MM.1S (cell line): ENCODE results near the gene VTN.

Experiments used
- DNase-seq: peaks from one replicate; pipeline ENCODE4 v3.0.0-alpha.2; 2015
- H2AFZ ChIP-seq: fragments of 300-600 bp; sonication (generic); 2 replicates; pipeline ENCODE4 v1.6.0; 2016; ENCODE audit warnings: antibody characterized with exemption, low read length
- H3F3A ChIP-seq: fragments of 300-600 bp; sonication (generic); 2 replicates; pipeline ENCODE4 v1.6.1; 2016; ENCODE audit warnings: mild to moderate bottlenecking, antibody characterized with exemption, low read length, moderate library complexity, mixed read lengths; ENCODE audit not compliant: insufficient read depth
- H3K27ac ChIP-seq: fragments of 300-600 bp; sonication (generic); 2 replicates; pipeline ENCODE4 v1.5.1; 2016; ENCODE audit warnings: mild to moderate bottlenecking, low read length
- H3K27me3 ChIP-seq: fragments of 300-600 bp; sonication (generic); replicated peaks from 2 replicates; pipeline ENCODE4 v1.6.0; 2016; ENCODE audit warnings: low read length; ENCODE audit not compliant: insufficient read depth
- H3K36me3 ChIP-seq: fragments of 300-600 bp; sonication (generic); replicated peaks from 2 replicates; pipeline ENCODE4 v1.6.1; 2016; ENCODE audit warnings: mild to moderate bottlenecking, low read length, mixed read lengths; ENCODE audit not compliant: insufficient read depth
- H3K4me1 ChIP-seq: fragments of 300-600 bp; sonication (generic); 2 replicates; pipeline ENCODE4 v1.6.1; 2016; ENCODE audit warnings: low read length, mixed read lengths
- H3K4me2 ChIP-seq: fragments of 300-600 bp; sonication (generic); 2 replicates; pipeline ENCODE4 v1.6.0; 2016; ENCODE audit warnings: low read depth, low read length
- H3K4me3 ChIP-seq: fragments of 300-600 bp; sonication (generic); 2 replicates; pipeline ENCODE4 v1.5.1; 2016; ENCODE audit warnings: low read length, mixed read lengths
- H3K79me2 ChIP-seq: fragments of 300-600 bp; sonication (generic); 2 replicates; pipeline ENCODE4 v1.6.1; 2016; ENCODE audit warnings: mixed run types, low read length, mixed read lengths
- H3K9ac ChIP-seq: fragments of 300-600 bp; sonication (generic); 2 replicates; pipeline ENCODE4 v1.6.1; 2016; ENCODE audit warnings: low read length, mixed read lengths
- H3K9me2 ChIP-seq: fragments of 300-600 bp; sonication (generic); replicated peaks from 2 replicates; pipeline ENCODE4 v1.6.1; 2016; ENCODE audit warnings: mild to moderate bottlenecking, low read length, mixed read lengths; ENCODE audit not compliant: insufficient read depth
- H3K9me3 ChIP-seq: fragments of 300-600 bp; sonication (generic); replicated peaks from 2 replicates; pipeline ENCODE4 v1.6.1; 2016; ENCODE audit warnings: mild to moderate bottlenecking, low read length, mixed read lengths; ENCODE audit not compliant: insufficient read depth
- H4K20me1 ChIP-seq: fragments of 300-600 bp; sonication (generic); 2 replicates; pipeline ENCODE4 v1.6.1; 2016; ENCODE audit warnings: mild to moderate bottlenecking, low read length, moderate library complexity, mixed read lengths; ENCODE audit not compliant: insufficient read depth
- EZH2 ChIP-seq: fragments of 300-600 bp; sonication (generic); optimal IDR thresholded peaks from 2 replicates; pipeline ENCODE3; 2017; ENCODE audit warnings: low read depth, mild to moderate bottlenecking, antibody characterized with exemption, low read length, mixed read lengths
- EZH2phosphoT487 ChIP-seq: fragments of 300-600 bp; sonication (generic); IDR thresholded peaks from 2 replicates; pipeline ENCODE4 v1.6.1; 2018; ENCODE audit warnings: antibody characterized with exemption, low read length
- TF ChIP-seq, protein P1 (sequence below): fragments of 300-600 bp; sonication (generic); IDR thresholded peaks from 2 replicates; pipeline ENCODE4 v1.5.1; 2016; ENCODE audit warnings: antibody characterized with exemption, low read length, mixed read lengths

VTN gene

DNA sequence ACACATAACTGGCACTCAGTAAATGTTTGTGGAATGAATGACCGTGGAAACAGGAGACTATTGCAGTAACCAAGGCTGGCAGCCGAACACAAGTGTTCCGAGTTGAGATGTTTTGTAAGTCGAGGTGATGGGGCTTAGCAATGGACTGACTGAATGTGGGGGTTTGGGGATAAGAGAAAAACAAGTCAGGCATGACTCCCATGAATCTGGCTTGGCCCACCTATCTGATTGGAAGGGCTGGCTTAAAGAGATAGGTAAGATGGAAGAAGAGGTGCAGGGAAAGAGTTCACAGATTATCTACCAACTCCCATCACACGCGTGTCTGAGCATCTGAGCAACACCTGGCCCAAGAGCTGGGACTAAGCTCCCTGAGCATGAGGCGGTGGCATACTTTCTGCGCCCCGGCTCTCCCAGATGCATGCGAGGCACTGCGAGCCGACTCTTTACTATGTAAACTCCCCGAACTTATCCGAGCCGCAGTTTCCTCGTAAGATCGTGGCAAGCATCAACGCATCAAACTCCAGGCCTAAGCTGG lies 35.4 kb downstream of the VTN start:
- Histone ChIP-seq H3K9ac (peak overlapping the region; percentile 80), H4K20me1 (no peaks in the 10 kb centered on the region), H3K79me2 (peaks cover 57% of the 10 kb centered on the region), H3K4me2 (peak overlapping the region; percentile 84), H3F3A (no peaks in the 10 kb centered on the region), H3K27ac (peak overlapping the region; percentile 61; the same call in 1 of the 2 replicates), H2AFZ (peak overlapping the region; percentile 83), H3K4me1 (peaks cover 18% of the 10 kb centered on the region), H3K36me3 (no peaks in the 10 kb centered on the region), H3K27me3 (no peaks in the 10 kb centered on the region), H3K9me2 (no peaks in the 10 kb centered on the region), H3K9me3 (no peaks in the 10 kb centered on the region), H3K4me3 (peak overlapping the region; percentile 91)
- TF ChIP-seq EZH2phosphoT487: no peak
- TF ChIP-seq EZH2: no peak
- TF ChIP-seq, protein P1, sequence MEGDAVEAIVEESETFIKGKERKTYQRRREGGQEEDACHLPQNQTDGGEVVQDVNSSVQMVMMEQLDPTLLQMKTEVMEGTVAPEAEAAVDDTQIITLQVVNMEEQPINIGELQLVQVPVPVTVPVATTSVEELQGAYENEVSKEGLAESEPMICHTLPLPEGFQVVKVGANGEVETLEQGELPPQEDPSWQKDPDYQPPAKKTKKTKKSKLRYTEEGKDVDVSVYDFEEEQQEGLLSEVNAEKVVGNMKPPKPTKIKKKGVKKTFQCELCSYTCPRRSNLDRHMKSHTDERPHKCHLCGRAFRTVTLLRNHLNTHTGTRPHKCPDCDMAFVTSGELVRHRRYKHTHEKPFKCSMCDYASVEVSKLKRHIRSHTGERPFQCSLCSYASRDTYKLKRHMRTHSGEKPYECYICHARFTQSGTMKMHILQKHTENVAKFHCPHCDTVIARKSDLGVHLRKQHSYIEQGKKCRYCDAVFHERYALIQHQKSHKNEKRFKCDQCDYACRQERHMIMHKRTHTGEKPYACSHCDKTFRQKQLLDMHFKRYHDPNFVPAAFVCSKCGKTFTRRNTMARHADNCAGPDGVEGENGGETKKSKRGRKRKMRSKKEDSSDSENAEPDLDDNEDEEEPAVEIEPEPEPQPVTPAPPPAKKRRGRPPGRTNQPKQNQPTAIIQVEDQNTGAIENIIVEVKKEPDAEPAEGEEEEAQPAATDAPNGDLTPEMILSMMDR: no peak
- peak; percentile 15 for DNase-seq

DNA sequence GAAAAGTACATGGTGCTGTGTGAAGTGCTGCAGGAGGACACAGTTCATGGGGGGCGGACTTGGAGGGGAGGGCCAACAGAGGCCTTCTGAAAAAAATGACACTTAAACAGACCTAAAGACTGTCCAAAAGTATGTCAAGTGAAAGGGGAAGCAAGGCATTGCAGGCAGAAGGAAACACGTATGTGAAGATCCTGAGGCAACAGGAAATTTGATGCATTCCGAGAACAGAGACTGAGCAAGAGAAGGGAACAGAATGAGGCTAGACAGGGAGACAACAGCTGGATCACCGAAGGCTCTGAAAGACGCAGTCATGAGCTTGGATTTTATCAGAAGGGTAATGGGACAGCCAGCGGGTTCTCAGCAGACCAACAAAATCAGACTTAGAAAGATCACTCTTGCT lies 35.9 kb downstream of the VTN start:
- no peak overlapping the region for H2AFZ ChIP-seq
- H3K27ac ChIP-seq: no peak overlapping the region
- peak overlapping the region; percentile 91 for H3K4me3 ChIP-seq
- no peaks in the 10 kb centered on the region for H3F3A ChIP-seq
- peak overlapping the region; percentile 80; the same call in 1 of the 2 replicates for H3K9ac ChIP-seq
- H3K4me2 ChIP-seq: peak overlapping the region; percentile 84
- no peak for TF ChIP-seq EZH2
- TF ChIP-seq, protein P1: no peak
- TF ChIP-seq EZH2phosphoT487: no peak
- DNase-seq: no peak
- no peaks in the 10 kb centered on the region for H4K20me1 ChIP-seq
- no peaks in the 10 kb centered on the region for H3K9me3 ChIP-seq
- H3K36me3 ChIP-seq: no peaks in the 10 kb centered on the region
- H3K4me1 ChIP-seq: peaks cover 18% of the 10 kb centered on the region
- H3K79me2 ChIP-seq: peaks cover 54% of the 10 kb centered on the region
- no peaks in the 10 kb centered on the region for H3K27me3 ChIP-seq
- no peaks in the 10 kb centered on the region for H3K9me2 ChIP-seq

DNA sequence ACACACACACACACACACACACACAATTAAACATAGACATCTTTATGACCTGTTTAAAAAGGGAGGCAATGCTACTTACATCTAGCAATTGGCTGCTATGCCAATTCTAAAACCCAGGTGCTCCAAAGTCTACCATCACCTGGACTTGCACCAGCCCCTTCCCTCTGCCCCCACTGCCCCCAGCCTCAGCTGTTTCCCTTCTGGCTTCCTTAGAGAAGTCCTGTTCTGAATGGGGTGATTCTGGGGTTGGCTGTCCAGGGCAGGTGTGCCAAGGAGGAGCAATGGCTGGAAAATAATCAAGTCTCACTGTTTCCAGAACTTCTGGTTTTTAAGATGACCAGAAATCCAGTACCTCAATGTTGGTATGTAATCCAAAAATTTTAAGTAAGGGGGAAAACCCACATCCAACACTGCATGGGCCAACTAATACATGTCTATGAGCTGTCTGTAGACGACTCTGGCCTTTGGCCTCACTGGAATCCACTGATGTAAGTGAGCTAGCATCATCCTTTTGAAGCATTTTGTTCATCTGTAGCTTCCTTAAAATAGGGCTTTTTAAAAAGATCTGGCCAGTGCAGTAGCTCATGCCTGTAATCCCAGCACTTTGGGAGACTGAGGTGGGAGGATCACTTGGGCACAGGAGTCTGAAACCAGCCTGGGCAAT lies 36.9 kb downstream of the VTN start:
- no peaks in the 10 kb centered on the region for H3K36me3 ChIP-seq
- H3K27me3 ChIP-seq: no peaks in the 10 kb centered on the region
- H4K20me1 ChIP-seq: no peaks in the 10 kb centered on the region

More for the DNA sequence above, 36.9 kb downstream of the VTN start:
- no peak overlapping the region for H3K4me2 ChIP-seq
- TF ChIP-seq EZH2 (no peak), EZH2phosphoT487 (no peak)
- TF ChIP-seq, protein P1: no peak
- no peaks in the 10 kb centered on the region for H3K9me2 ChIP-seq
- no peak overlapping the region for H2AFZ ChIP-seq
- no peak overlapping the region for H3K9ac ChIP-seq
- no peak overlapping the region for H3K27ac ChIP-seq
- no peaks in the 10 kb centered on the region for H3K9me3 ChIP-seq
- no peak for DNase-seq
- H3K4me3 ChIP-seq: no peak overlapping the region
- peaks cover 49% of the 10 kb centered on the region for H3K79me2 ChIP-seq
- peaks cover 18% of the 10 kb centered on the region for H3K4me1 ChIP-seq
- H3F3A ChIP-seq: no peaks in the 10 kb centered on the region
